Prostate gland (tissue), 2 donors: ENCODE results near the gene TMEM201. TPM values are rescaled to one million over a fixed set of nuclear protein-coding genes. Genes with fewer than 3 reads are reported as not detected.

Experiments used
- DNase-seq: peaks from one replicate; pipeline ENCODE4 v3.0.0-alpha.2; 2019; ENCODE audit warnings: low spot score
- H3K27ac ChIP-seq, 2 donors: fragments of 200-600 bp; sonication (generic); 2 replicates each; pipeline ENCODE4 v1.5.1; 2017 to 2019
- H3K27me3 ChIP-seq: fragments of 200-600 bp; sonication (generic); replicated peaks from 2 replicates; pipeline ENCODE4 v1.5.1; 2019; ENCODE audit not compliant: insufficient read depth
- H3K36me3 ChIP-seq, 2 donors: fragments of 200-600 bp; sonication (generic); 1 replicate in 1 of 2; 2 replicates in 1 of 2; pipeline versions ENCODE4 v1.5.1 to v1.8.1; 2017 to 2019
- H3K4me1 ChIP-seq: fragments of 200-600 bp; sonication (generic); replicated peaks from 2 replicates; pipeline ENCODE4 v1.5.1; 2019
- H3K4me3 ChIP-seq, 2 donors: fragments of 200-600 bp; sonication (generic); 2 replicates each; pipeline ENCODE4 v1.5.1; 2017 to 2019
- H3K9me3 ChIP-seq: fragments of 200-600 bp; sonication (generic); 2 replicates; pipeline ENCODE4 v1.5.1; 2017
- CTCF ChIP-seq, 4 experiments: fragments of 200-600 bp in 2 of 4; fragments of 450-650 bp in 2 of 4; sonication (generic) in 2 of 4; IDR thresholded peaks; 1 replicate in 3 of 4; 2 replicates in 1 of 4; pipeline ENCODE4 v1.5.1; 2016 to 2019; ENCODE audit warnings: antibody characterized with exemption in 4 of 4, mild to moderate bottlenecking in 2 of 4, moderate library complexity in 2 of 4
- POLR2A ChIP-seq: fragments of 450-650 bp; IDR thresholded peaks from one replicate; pipeline ENCODE4 v1.6.1; 2016; ENCODE audit warnings: antibody characterized with exemption, mild to moderate bottlenecking
- POLR2AphosphoS5 ChIP-seq: sonication (generic); formaldehyde crosslinking; IDR thresholded peaks from one replicate; pipeline ENCODE4 v1.6.1; 2017; ENCODE audit warnings: antibody characterized with exemption
- WGBS: methylation state at CpG from one replicate; pipeline ENCODE4 v1.1.5; 2018; 5-methylcytosine and 5-hydroxymethylcytosine counted together
- intact Hi-C: fragments of 100-400 bp; cut with DNase I; formaldehyde crosslinking; loops from one replicate; pipeline ENCODE4 v1.14.2; 2022
- total RNA-seq, 2 donors: library from RNA; depleted of rRNA; stranded (reverse); fragments of >200 nt; gene quantifications; one replicate each; pipeline ENCODE4 v1.1.0, GENCODE V29; 2016

TMEM201 gene
- total RNA-seq, 2 donors from 2014 or later, result 9.6 to 27.9 TPM

GRCh38 chr1:9652379-9653209 lies 63.9 kb downstream of the TMEM201 start:
- Histone ChIP-seq H3K4me1 (no peaks in the 10 kb centered on the region), H3K27me3 (no peaks in the 10 kb centered on the region), H3K4me3 (peak overlapping the region; percentile 26 to 35), H3K27ac (no peak overlapping the region), H3K9me3 (no peaks in the 10 kb centered on the region), H3K36me3 (no peaks in the 10 kb centered on the region)
- no peak for DNase-seq
- TF ChIP-seq POLR2A (no peak), CTCF (IDR thresholded peaks at IDR 0.05) (no peak), POLR2AphosphoS5 (no peak)
- intact Hi-C loops, result no loop called here
- WGBS, result 9% methylated on average over 55 of the region's 55 CpGs

GRCh38 chr1:9653210-9653490 lies 64.4 kb downstream of the TMEM201 start:
- 60% methylated on average over 11 of the region's 11 CpGs for WGBS
- DNase-seq, result no peak
- Histone ChIP-seq H3K27ac (no peak overlapping the region), H3K27me3 (no peaks in the 10 kb centered on the region), H3K4me1 (no peaks in the 10 kb centered on the region), H3K4me3 (no peak overlapping the region), H3K9me3 (no peaks in the 10 kb centered on the region), H3K36me3 (no peaks in the 10 kb centered on the region)
- TF ChIP-seq POLR2A, result no peak
- no peak for TF ChIP-seq POLR2AphosphoS5
- TF ChIP-seq CTCF (IDR thresholded peaks at IDR 0.05), result no peak
- intact Hi-C loops, result no loop called here

GRCh38 chr1:9653491-9654050 lies 64.9 kb downstream of the TMEM201 start:
- TF ChIP-seq CTCF (IDR thresholded peaks at IDR 0.05) (no peak), POLR2A (no peak), POLR2AphosphoS5 (no peak)
- Histone ChIP-seq H3K36me3 (no peaks in the 10 kb centered on the region), H3K4me3 (no peak overlapping the region), H3K27me3 (no peaks in the 10 kb centered on the region), H3K9me3 (no peaks in the 10 kb centered on the region), H3K27ac (no peak overlapping the region), H3K4me1 (no peaks in the 10 kb centered on the region)
- WGBS, result 78% methylated on average over 10 of the region's 10 CpGs
- no peak for DNase-seq
- intact Hi-C loops, result no loop called here

- Histone ChIP-seq H3K27me3 (no peaks in the 10 kb centered on the region), H3K27ac (no peak overlapping the region), H3K4me3 (no peak overlapping the region), H3K4me1 (no peaks in the 10 kb centered on the region), H3K9me3 (no peaks in the 10 kb centered on the region), H3K36me3 (no peaks in the 10 kb centered on the region)
- WGBS, result 85% methylated on average over 25 of the region's 25 CpGs
- TF ChIP-seq POLR2A (no peak), POLR2AphosphoS5 (no peak), CTCF (IDR thresholded peaks at IDR 0.05) (no peak)
- intact Hi-C loops, result no loop called here
- no peak for DNase-seq
These were observed 65.5 kb downstream of the TMEM201 start for GRCh38 chr1:9654051-9654833.
